Measurements from ENCODE around the gene EXOC2. TPM values are rescaled to one million over a fixed set of nuclear protein-coding genes. Genes with fewer than 3 reads are reported as not detected.

The EXOC2 gene
- total and polyA plus RNA-seq, 10 of the 15 experiments (the other 5 are each of a cell fraction or from before 2014, with no cell fraction given), result 8.7 to 32.8 (median 20.7) TPM

DNA sequence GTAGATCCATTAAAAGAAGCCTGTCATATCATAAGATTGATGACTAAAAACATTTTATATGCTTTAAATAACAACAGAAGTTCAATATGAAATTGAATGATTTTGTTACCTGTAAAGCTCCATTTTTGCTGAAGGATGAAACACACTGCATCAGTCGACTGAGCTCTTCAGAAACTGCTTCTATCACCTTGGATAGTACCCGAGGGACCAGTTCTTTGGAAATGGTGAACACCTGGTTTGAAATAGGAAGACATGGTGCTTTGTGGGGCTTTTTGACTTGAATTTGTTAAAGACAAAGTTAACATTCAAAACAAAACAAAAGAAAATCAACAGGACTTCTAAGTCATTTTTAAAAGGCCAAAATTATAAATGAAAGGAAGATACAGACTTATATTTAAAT is 195.7 kb downstream of the EXOC2 start:
- no peak overlapping the region for H3K4me3 ChIP-seq
- TF ChIP-seq NFXL1 (IDR thresholded peaks at IDR 0.05; ENCODE audit: borderline replicate concordance) (no peak), ZNF274 (IDR thresholded peaks at IDR 0.05; ENCODE audit: insufficient read depth, insufficient read length) (no peak), GABPA (IDR thresholded peaks at IDR 0.05; ENCODE audit: low read depth) (no peak), SKIL (IDR thresholded peaks at IDR 0.05; ENCODE audit: low read depth, poor library complexity, severe bottlenecking) (no peak), RBBP5 (conservative IDR thresholded peaks at IDR 0.05) (no peak), ZNF217 (IDR thresholded peaks at IDR 0.05) (no peak), POU2F2 (IDR thresholded peaks at IDR 0.05; ENCODE audit: borderline replicate concordance, low read depth, low read length) (no peak), ETV6 (conservative IDR thresholded peaks at IDR 0.05 in 1 of 2, IDR thresholded peaks at IDR 0.05 in 1 of 2; ENCODE audit: borderline replicate concordance in 1 of 2, low read depth in 1 of 2) (no peak), EGR1 (IDR thresholded peaks at IDR 0.05; ENCODE audit: borderline replicate concordance in 1 of 2, low read depth in 2 of 2, low read length in 2 of 2) (no peak), LARP7 (IDR thresholded peaks at IDR 0.05) (no peak), RAD51 (IDR thresholded peaks at IDR 0.05) (no peak)
- TF ChIP-seq, protein P1, sequence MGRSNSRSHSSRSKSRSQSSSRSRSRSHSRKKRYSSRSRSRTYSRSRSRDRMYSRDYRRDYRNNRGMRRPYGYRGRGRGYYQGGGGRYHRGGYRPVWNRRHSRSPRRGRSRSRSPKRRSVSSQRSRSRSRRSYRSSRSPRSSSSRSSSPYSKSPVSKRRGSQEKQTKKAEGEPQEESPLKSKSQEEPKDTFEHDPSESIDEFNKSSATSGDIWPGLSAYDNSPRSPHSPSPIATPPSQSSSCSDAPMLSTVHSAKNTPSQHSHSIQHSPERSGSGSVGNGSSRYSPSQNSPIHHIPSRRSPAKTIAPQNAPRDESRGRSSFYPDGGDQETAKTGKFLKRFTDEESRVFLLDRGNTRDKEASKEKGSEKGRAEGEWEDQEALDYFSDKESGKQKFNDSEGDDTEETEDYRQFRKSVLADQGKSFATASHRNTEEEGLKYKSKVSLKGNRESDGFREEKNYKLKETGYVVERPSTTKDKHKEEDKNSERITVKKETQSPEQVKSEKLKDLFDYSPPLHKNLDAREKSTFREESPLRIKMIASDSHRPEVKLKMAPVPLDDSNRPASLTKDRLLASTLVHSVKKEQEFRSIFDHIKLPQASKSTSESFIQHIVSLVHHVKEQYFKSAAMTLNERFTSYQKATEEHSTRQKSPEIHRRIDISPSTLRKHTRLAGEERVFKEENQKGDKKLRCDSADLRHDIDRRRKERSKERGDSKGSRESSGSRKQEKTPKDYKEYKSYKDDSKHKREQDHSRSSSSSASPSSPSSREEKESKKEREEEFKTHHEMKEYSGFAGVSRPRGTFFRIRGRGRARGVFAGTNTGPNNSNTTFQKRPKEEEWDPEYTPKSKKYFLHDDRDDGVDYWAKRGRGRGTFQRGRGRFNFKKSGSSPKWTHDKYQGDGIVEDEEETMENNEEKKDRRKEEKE (IDR thresholded peaks at IDR 0.05), result no peak
- TF ChIP-seq, protein P2, sequence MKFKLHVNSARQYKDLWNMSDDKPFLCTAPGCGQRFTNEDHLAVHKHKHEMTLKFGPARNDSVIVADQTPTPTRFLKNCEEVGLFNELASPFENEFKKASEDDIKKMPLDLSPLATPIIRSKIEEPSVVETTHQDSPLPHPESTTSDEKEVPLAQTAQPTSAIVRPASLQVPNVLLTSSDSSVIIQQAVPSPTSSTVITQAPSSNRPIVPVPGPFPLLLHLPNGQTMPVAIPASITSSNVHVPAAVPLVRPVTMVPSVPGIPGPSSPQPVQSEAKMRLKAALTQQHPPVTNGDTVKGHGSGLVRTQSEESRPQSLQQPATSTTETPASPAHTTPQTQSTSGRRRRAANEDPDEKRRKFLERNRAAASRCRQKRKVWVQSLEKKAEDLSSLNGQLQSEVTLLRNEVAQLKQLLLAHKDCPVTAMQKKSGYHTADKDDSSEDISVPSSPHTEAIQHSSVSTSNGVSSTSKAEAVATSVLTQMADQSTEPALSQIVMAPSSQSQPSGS (IDR thresholded peaks at IDR 0.05; ENCODE audit: low read length), result no peak
- TF ChIP-seq, protein P3, sequence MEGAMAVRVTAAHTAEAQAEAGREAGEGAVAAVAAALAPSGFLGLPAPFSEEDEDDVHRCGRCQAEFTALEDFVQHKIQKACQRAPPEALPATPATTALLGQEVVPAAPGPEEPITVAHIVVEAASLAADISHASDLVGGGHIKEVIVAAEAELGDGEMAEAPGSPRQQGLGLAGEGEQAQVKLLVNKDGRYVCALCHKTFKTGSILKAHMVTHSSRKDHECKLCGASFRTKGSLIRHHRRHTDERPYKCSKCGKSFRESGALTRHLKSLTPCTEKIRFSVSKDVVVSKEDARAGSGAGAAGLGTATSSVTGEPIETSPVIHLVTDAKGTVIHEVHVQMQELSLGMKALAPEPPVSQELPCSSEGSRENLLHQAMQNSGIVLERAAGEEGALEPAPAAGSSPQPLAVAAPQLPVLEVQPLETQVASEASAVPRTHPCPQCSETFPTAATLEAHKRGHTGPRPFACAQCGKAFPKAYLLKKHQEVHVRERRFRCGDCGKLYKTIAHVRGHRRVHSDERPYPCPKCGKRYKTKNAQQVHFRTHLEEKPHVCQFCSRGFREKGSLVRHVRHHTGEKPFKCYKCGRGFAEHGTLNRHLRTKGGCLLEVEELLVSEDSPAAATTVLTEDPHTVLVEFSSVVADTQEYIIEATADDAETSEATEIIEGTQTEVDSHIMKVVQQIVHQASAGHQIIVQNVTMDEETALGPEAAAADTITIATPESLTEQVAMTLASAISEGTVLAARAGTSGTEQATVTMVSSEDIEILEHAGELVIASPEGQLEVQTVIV (IDR thresholded peaks at IDR 0.05; ENCODE audit: borderline replicate concordance, partially characterized antibody), result no peak

More for the DNA sequence above, 195.7 kb downstream of the EXOC2 start:
- Histone ChIP-seq H3K4me2 (ENCODE audit: control insufficient read depth, insufficient read depth) (no peak overlapping the region), H4K20me1 (ENCODE audit: control insufficient read depth, insufficient read depth) (no peaks in the 10 kb centered on the region), H3K9me3 (replicated peaks; ENCODE audit: control insufficient read depth, insufficient read depth, low read length) (no peaks in the 10 kb centered on the region), H3K36me3 (ENCODE audit: control insufficient read depth in 2 of 2, insufficient read depth in 2 of 2, low read length in 1 of 2) (no peaks in the 10 kb centered on the region), H3K79me2 (ENCODE audit: control insufficient read depth, insufficient read depth, low read length) (no peaks in the 10 kb centered on the region), H2AFZ (ENCODE audit: control insufficient read depth, low read depth, low read length) (no peak overlapping the region), H3K9ac (ENCODE audit: control insufficient read depth, insufficient read depth, low read length) (no peak overlapping the region), H3K27ac (ENCODE audit: control insufficient read depth, insufficient read depth) (no peak overlapping the region), H3K4me1 (ENCODE audit: control insufficient read depth, insufficient read depth, low read length) (peaks cover 34% of the 10 kb centered on the region), H3K27me3 (replicated peaks in 1 of 2; ENCODE audit: control insufficient read depth in 2 of 2, insufficient read depth in 2 of 2, low read length in 1 of 2) (no peaks in the 10 kb centered on the region)
- RAD21 ChIA-PET (ENCODE audit: unreplicated experiment), result interaction anchor here (0.7 to 2.6 kb wide), 5 partner anchors 13 to 93 kb away, joined by 3 to 10 read pairs (median 4); no protein-coding TSS in a partner anchor
- DNase-seq (ENCODE audit: low read depth, low spot score), result no peak
- intact Hi-C loops (cut with micrococcal nuclease; ENCODE audit: unreplicated experiment), result loop anchor here (5.0 to 10.0 kb wide), 2 partner anchors 90 to 272 kb away; no protein-coding TSS in a partner anchor
- SMC1A ChIA-PET (ENCODE audit: uncharacterized antibody, unreplicated experiment), result interaction anchor here (0.6 to 3.0 kb wide), 5 partner anchors 8 to 280 kb away, joined by 3 to 20 read pairs (median 5); no protein-coding TSS in a partner anchor
- POLR2A ChIA-PET, result interaction anchor here (0.6 to 0.9 kb wide), 2 partner anchors 107 to 195 kb away, joined by 3 read pairs; no protein-coding TSS in a partner anchor
- BruUV-seq (replicated peaks), result no TSS peak
- CTCF ChIA-PET, result interaction anchor here (0.8 to 1.2 kb wide), 2 partner anchors 22 to 88 kb away, joined by 3 to 5 read pairs; no protein-coding TSS in a partner anchor
- 75% methylated on average over 2 of the region's 2 CpGs for WGBS (ENCODE audit: insufficient coverage, insufficient replicate concordance, low lambda C conversion rate, missing lambda C conversion rate)
- ATAC-seq, result no peak
- FAIRE-seq, result no peak
- in situ Hi-C loops (cut with MboI), result no loop called here
